ENCODE results near the gene OR2A25. TPM values are rescaled to one million over a fixed set of nuclear protein-coding genes. Genes with fewer than 3 reads are reported as not detected.
A peak's percentile ranks its signal among the peaks of the same experiment; 100 is the strongest.
"Not testable (repeated sequence)": the region's sequence is repeated elsewhere in the genome, so short reads cannot be mapped to it uniquely, and the experiment has no call there.

Gene OR2A25, protein sequence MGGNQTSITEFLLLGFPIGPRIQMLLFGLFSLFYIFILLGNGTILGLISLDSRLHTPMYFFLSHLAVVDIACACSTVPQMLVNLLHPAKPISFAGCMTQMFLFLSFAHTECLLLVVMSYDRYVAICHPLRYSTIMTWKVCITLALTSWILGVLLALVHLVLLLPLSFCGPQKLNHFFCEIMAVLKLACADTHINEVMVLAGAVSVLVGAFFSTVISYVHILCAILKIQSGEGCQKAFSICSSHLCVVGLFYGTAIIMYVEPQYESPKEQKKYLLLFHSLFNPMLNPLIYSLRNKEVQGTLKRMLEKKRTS
- total RNA-seq = not detected
- long read RNA-seq = 0 reads

DNA sequence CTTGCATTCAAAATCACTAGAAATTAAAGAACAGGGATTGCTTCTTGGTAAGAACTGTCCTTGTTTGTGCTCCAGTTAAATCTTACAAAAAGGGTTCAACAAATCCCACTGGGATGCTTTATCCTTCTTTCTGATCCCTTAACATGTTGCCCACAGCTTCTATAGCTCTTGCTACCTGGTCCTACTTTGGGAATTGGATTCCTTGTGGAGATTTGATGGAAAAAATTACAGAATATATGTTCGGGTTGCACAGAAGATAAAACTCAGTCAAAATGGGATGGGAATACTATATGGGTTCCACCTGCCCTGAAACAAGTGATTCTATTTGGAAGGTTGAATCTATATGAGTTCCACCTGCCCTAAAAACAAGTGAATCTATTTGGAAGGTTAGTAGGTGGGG, at the start of gene OR2A25:
TSS of gene OR2A25 (plus strand) at position 301 of the 400 bp plus-strand sequence. CDS start 4,409 bp downstream, outside the sequence.
- intact Hi-C loops (cut with micrococcal nuclease) = no loop called here
- ATAC-seq (no peak), DNase-seq (no peak)

- intact Hi-C loops (cut with micrococcal nuclease) = no loop called here
- DNase-seq (no peak), ATAC-seq (peak; percentile 83)
Measured at GRCh38 chr7:144020340-144020739, 49.3 kb upstream of the OR2A25 start.

DNA sequence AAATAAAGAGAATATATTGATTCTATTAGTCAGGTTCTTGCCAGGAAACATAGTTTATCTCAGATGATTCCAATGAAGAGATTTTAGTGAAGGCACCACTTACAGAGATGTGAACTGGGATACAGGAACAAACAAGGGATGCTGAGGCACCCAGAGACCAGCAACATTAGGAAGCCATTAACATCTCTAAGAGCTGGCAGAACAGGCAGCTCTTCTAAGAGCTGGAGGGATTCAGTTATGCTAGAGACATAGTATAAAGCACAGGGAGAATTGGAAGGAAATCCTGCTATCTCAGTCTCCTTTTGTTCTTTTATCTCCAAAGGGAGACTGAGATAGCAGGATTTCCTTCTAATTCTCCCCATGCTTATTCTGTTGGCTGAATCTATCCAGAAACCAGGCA, 47.4 kb upstream of the OR2A25 start:
- intact Hi-C loops (cut with micrococcal nuclease) = no loop called here
- DNase-seq (no peak), ATAC-seq (no peak)

GRCh38 chr7:144023171-144023827, 46.3 kb upstream of the OR2A25 start:
- no peak for DNase-seq
- intact Hi-C loops (cut with micrococcal nuclease) = no loop called here
- ATAC-seq = no peak

- DNase-seq = no peak
- intact Hi-C loops (cut with micrococcal nuclease) = no loop called here
Measured at GRCh38 chr7:144024213-144024612, 45.4 kb upstream of the OR2A25 start.

GRCh38 chr7:144026203-144026883, 43.3 kb upstream of the OR2A25 start:
- no peak for ATAC-seq
- no peak for DNase-seq
- intact Hi-C loops (cut with micrococcal nuclease) = no loop called here

More at GRCh38 chr7:144024213-144024612, 45.4 kb upstream of the OR2A25 start:
- ATAC-seq = no peak

- intact Hi-C loops (cut with micrococcal nuclease) = no loop called here
- ATAC-seq = peak; percentile 28
- DNase-seq = no peak
Measured at GRCh38 chr7:144027070-144027469, 42.5 kb upstream of the OR2A25 start.

- intact Hi-C loops (cut with micrococcal nuclease) = no loop called here
- ATAC-seq = no peak
- DNase-seq = no peak
Measured at GRCh38 chr7:144027974-144028373, 41.6 kb upstream of the OR2A25 start.

DNA sequence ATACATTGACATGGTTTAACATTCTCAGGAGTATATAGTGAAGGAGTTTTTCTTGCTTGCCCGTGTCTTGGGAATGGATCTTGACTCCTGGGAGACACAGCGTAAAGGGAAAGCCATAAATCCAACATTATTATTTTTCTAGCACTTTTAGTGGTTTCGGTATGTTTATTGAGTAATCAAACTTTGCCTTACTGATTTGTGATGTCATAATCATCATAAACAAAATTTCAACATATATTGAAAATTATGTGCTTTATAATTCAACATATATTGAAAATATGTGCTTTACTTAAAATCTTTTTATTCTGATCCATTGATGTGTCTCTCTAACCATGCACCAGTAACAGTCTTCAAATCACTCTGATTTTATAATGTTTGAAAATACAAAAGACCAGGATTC, 41.1 kb upstream of the OR2A25 start:
- intact Hi-C loops (cut with micrococcal nuclease) = no loop called here
- DNase-seq (no peak), ATAC-seq (no peak)

- no peak for DNase-seq
Measured at GRCh38 chr7:144032516-144032915, 37.1 kb upstream of the OR2A25 start.

DNA sequence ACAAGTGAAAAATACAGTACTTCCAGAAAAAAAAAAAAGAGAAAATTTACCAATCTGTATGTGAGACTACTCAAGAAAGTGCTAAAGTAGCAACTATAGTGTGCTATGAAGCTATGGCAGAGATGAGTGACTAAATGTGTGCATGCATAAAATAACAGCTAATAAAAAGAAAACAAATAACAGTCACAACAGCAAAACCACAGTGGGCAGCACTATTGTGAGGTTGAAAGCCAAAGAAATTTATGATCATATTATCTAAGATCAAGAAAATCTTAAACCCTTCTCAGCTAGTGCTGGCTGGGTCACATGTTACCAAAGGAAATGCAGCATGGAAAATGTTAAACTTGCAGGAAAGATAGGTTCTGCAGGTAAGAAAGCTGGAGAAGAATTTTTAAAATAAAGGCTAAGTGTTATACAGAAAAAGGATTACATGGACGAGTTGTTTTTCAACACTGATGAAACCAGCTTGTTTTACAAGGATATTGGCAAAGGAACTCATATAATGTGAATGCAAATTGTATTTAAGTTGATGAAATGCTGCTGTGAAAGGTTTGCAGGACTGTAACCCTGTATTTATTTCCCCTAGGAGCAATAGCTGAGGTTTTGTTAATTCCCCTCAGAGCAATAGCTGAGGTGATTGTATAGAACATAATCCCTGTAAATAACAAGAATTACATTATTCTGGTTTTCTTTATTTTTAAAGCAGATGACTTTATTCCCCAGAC, 36.5 kb upstream of the OR2A25 start:
- DNase-seq = no peak
- intact Hi-C loops (cut with micrococcal nuclease) = no loop called here
- ATAC-seq = no peak

More at GRCh38 chr7:144032516-144032915, 37.1 kb upstream of the OR2A25 start:
- ATAC-seq = no peak
- intact Hi-C loops (cut with micrococcal nuclease) = no loop called here

DNA sequence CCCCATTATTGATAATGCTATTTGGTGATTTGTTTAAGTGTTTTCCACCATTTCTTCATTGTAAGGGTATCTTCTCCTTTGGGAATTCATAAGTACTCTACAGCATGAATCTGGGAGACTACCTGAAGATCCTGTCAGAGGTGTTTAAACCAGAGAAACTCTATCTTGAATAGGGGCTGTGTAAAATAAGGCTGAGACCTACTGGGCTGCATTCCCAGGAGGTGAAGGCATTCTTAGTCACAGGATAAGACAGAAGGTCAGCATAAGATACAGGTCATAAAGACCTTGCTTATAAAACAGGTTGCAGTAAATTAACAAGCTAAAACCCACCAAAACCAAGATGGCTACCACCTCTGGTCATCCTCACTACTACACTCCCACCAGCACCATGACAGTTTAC, 34.2 kb upstream of the OR2A25 start:
- ATAC-seq (no peak), DNase-seq (no peak)
- intact Hi-C loops (cut with micrococcal nuclease) = no loop called here

- DNase-seq (no peak), ATAC-seq (peak; percentile 41)
- intact Hi-C loops (cut with micrococcal nuclease) = no loop called here
Measured at GRCh38 chr7:144036302-144036885, 33.2 kb upstream of the OR2A25 start.

DNA sequence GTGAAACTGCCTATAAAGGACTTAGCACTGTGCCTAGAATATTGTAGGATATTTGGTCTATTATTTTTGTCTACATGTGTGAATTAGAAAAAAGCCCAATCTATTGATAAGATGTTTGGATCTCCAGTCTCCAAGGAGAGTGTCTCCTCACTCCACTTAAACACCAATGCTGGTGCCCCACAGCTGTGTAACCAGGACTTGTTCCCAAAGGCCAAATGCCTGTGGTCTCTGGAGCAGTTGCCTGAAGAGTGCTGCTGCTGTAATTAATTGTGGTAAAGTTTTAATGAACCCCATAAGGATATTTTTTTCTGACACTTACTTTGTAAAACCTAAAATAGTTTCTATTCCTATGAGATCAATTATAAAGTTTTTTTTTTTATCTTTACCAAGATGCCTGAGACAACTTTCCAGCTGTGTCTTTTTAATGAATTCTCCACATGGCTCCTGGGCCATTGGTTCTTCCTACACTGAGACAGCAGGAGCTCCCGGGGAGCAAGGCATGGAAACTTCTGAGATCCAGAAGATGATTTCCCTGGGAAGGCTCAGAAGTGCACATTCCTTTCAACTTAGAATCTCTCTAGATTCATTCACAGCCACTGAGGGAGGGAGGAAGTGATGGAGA, 32.1 kb upstream of the OR2A25 start:
- DNase-seq = no peak
- intact Hi-C loops (cut with micrococcal nuclease) = no loop called here
- ATAC-seq = peak; percentile 81

DNA sequence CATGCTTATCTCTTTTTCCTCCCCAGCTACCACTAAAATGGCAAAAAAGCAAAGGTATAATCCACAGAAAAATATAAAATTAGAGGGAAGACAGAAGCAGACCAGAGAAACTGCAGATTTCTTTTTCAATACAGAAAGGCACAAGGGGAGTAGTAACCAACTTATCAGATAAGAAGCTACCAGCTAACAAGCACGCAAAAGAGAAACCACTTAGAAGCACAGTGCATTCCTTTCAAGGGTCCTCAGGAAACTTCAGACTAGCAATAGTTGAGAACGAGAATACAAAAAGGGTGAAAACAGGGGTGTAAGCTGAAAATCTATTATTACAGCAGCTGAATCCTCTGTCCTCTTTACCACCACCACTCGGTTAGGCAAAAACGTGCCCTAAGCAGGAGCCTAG, 30.7 kb upstream of the OR2A25 start:
- intact Hi-C loops (cut with micrococcal nuclease) = no loop called here
- DNase-seq (no peak), ATAC-seq (no peak)

GRCh38 chr7:144048648-144049047, 21.0 kb upstream of the OR2A25 start, which contains the start of gene OR2A5:
Gene OR2A5 (plus strand): TSS chr7:144048948. CDS start chr7:144050402, 1,454 bp downstream.
- intact Hi-C loops (cut with micrococcal nuclease) = no loop called here
- ATAC-seq (no peak), DNase-seq (no peak)

DNA sequence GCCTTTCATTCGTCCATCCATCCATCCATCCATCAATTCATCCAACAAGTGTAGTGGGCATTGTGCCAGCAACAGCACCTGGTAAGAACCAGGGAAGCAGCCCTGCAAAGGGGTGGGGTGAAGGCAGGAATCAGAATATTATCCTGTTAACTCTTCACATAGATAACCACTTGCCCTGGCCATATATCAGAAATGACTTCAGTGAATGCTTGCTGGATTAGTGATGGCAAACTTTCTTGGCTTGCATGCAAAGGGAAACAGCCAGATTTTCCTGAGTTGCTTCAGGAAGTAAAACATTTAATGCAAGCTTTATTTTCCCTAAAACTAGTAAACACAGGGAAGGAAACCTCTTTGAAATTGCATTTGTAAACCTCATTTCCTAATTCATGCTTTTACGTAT, 20.1 kb upstream of the OR2A25 start:
- DNase-seq (no peak), ATAC-seq (no peak)
- intact Hi-C loops (cut with micrococcal nuclease) = no loop called here

GRCh38 chr7:144050093-144050492, 19.5 kb upstream of the OR2A25 start:
- no peak for DNase-seq
- intact Hi-C loops (cut with micrococcal nuclease) = no loop called here
- ATAC-seq = no peak

DNA sequence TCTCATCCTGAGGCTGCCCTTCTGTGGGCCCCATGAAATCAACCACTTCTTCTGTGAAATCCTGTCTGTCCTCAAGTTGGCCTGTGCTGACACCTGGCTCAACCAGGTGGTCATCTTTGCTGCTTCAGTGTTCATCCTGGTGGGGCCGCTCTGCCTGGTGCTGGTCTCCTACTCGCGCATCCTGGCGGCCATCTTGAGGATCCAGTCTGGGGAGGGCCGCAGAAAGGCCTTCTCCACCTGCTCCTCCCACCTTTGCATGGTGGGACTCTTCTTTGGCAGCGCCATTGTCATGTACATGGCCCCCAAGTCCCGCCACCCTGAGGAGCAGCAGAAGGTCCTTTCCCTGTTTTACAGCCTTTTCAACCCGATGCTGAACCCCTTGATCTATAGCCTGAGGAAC, 18.7 kb upstream of the OR2A25 start:
- intact Hi-C loops (cut with micrococcal nuclease); ATAC-seq; DNase-seq: not testable (repeated sequence)
